ENCODE results near the gene GNAT2.

Gene GNAT2

GRCh38 chr1:109659997-109660690, 40.7 kb upstream of the GNAT2 start:
- no peak overlapping the region for H3K27ac ChIP-seq
- TF ChIP-seq, protein P1, sequence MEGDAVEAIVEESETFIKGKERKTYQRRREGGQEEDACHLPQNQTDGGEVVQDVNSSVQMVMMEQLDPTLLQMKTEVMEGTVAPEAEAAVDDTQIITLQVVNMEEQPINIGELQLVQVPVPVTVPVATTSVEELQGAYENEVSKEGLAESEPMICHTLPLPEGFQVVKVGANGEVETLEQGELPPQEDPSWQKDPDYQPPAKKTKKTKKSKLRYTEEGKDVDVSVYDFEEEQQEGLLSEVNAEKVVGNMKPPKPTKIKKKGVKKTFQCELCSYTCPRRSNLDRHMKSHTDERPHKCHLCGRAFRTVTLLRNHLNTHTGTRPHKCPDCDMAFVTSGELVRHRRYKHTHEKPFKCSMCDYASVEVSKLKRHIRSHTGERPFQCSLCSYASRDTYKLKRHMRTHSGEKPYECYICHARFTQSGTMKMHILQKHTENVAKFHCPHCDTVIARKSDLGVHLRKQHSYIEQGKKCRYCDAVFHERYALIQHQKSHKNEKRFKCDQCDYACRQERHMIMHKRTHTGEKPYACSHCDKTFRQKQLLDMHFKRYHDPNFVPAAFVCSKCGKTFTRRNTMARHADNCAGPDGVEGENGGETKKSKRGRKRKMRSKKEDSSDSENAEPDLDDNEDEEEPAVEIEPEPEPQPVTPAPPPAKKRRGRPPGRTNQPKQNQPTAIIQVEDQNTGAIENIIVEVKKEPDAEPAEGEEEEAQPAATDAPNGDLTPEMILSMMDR (IDR thresholded peaks at IDR 0.05) = no peak
- peaks cover 6 to 12% of the 10 kb centered on the region in 2 experiments for H3K4me1 ChIP-seq (ENCODE audit: control insufficient read depth in 1 of 2, insufficient read depth in 1 of 2, low read depth in 1 of 2, low read length in 1 of 2)
- H3K4me3 ChIP-seq (ENCODE audit: low read depth in 1 of 2, low read length in 1 of 2) = no peak overlapping the region
- H3K36me3 ChIP-seq = no peaks in the 10 kb centered on the region
- peaks cover 5% of the 10 kb centered on the region for H3K27me3 ChIP-seq
- no peaks in the 10 kb centered on the region for H3K9me3 ChIP-seq

- H3K4me1 ChIP-seq (ENCODE audit: control insufficient read depth in 1 of 2, insufficient read depth in 1 of 2, low read depth in 1 of 2, low read length in 1 of 2) = peaks cover 6 to 12% of the 10 kb centered on the region in 2 experiments
- no peaks in the 10 kb centered on the region for H3K9me3 ChIP-seq
- H3K27me3 ChIP-seq = peaks cover 14% of the 10 kb centered on the region
- TF ChIP-seq, protein P1 (IDR thresholded peaks at IDR 0.05) = no peak
- no peak overlapping the region for H3K27ac ChIP-seq
- no peaks in the 10 kb centered on the region for H3K36me3 ChIP-seq
- H3K4me3 ChIP-seq (ENCODE audit: low read depth in 1 of 2, low read length in 1 of 2) = no peak overlapping the region
These were observed 39.7 kb upstream of the GNAT2 start for GRCh38 chr1:109659145-109659544.

DNA sequence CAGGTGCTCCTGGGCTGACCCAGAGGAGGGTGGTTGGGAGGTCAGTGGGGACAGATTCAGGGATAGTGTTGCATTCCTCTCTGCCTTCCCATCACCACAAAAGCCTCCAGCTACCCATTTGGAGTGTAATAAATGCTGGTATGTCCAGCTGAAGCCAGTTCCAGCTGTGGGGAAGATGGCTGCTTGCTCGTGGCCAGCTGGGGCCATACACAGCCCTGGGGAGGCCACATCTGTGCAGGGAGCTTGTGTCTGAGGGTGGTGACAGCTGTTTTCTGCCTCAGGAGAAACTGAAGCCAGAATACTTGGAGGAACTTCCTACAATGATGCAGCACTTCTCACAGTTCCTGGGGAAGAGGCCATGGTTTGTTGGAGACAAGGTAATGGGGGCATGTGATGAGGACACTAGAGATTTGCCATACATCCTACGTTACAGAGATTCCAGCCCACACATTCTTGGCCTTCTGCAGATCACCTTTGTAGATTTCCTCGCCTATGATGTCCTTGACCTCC, 39.2 kb upstream of the GNAT2 start:
- Histone ChIP-seq H3K36me3 (no peaks in the 10 kb centered on the region), H3K9me3 (no peaks in the 10 kb centered on the region), H3K4me1 (ENCODE audit: control insufficient read depth in 1 of 2, insufficient read depth in 1 of 2, low read depth in 1 of 2, low read length in 1 of 2) (peaks cover 6 to 12% of the 10 kb centered on the region in 2 experiments), H3K27ac (no peak overlapping the region), H3K4me3 (ENCODE audit: low read depth in 1 of 2, low read length in 1 of 2) (no peak overlapping the region), H3K27me3 (peaks cover 14% of the 10 kb centered on the region)
- TF ChIP-seq, protein P1 (IDR thresholded peaks at IDR 0.05) = no peak

GRCh38 chr1:109657970-109658369, 38.6 kb upstream of the GNAT2 start:
- H3K27ac ChIP-seq = no peak overlapping the region
- H3K27me3 ChIP-seq = peaks cover 19% of the 10 kb centered on the region
- H3K4me3 ChIP-seq (ENCODE audit: low read depth in 1 of 2, low read length in 1 of 2) = no peak overlapping the region
- TF ChIP-seq, protein P1 (IDR thresholded peaks at IDR 0.05) = no peak
- H3K4me1 ChIP-seq (ENCODE audit: control insufficient read depth in 1 of 2, insufficient read depth in 1 of 2, low read depth in 1 of 2, low read length in 1 of 2) = peaks cover 6 to 12% of the 10 kb centered on the region in 2 experiments
- no peaks in the 10 kb centered on the region for H3K9me3 ChIP-seq
- no peaks in the 10 kb centered on the region for H3K36me3 ChIP-seq

DNA sequence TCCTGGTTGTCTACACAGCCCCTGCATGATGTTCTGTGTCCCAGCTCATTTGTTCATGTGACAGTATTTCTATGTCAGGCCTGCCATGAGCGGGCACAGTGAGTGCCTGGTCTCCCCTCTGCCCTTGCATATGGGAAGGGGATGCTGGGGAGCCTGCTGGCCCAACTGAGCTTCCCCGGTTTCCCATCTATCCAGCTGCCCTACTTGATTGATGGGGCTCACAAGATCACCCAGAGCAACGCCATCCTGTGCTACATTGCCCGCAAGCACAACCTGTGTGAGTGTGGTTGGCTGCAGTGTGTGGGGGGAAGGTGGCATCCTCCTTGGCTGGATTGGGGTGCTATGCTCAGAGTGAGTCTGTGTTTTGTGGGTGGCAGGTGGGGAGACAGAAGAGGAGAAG, 38.0 kb upstream of the GNAT2 start:
- Histone ChIP-seq H3K4me1 (ENCODE audit: control insufficient read depth in 1 of 2, insufficient read depth in 1 of 2, low read depth in 1 of 2, low read length in 1 of 2) (peaks cover 6 to 12% of the 10 kb centered on the region in 2 experiments), H3K36me3 (no peaks in the 10 kb centered on the region), H3K27me3 (peaks cover 21% of the 10 kb centered on the region), H3K9me3 (no peaks in the 10 kb centered on the region), H3K4me3 (ENCODE audit: low read depth in 1 of 2, low read length in 1 of 2) (no peak overlapping the region), H3K27ac (no peak overlapping the region)
- TF ChIP-seq, protein P1 (IDR thresholded peaks at IDR 0.05) = no peak
